OCI-LY7 (cell line): Measurements from ENCODE around the gene CPNE9. TPM values are rescaled to one million over a fixed set of nuclear protein-coding genes. Genes with fewer than 3 reads are reported as not detected.

Experiments used
- BruUV-seq: library from RNA; stranded (reverse); fragments of 400-500 nt; replicated peaks from 2 replicates; lab custom pipeline; 2021; lab: Mats Ljungman, UMichigan
- CTCF ChIA-PET: fragments of 300-600 bp; sonication (Branson Sonifier 250); formaldehyde crosslinking; loops from one replicate; lab custom pipeline; 2022; ENCODE audit warnings: antibody characterized with exemption; ENCODE audit not compliant: unreplicated experiment; lab: Charles Lee
- POLR2A ChIA-PET: fragments of 300-600 bp; sonication (Branson Sonifier 250); formaldehyde crosslinking; loops from one replicate; lab custom pipeline; 2022; ENCODE audit warnings: antibody characterized with exemption; lab: Charles Lee
- DNase-seq: peaks from one replicate; pipeline ENCODE4 v3.0.0-alpha.2; 2015; ENCODE audit warnings: low spot score
- H2AFZ ChIP-seq: fragments of 200-600 bp; sonication (generic), shearing (Covaris generic); 2 replicates; pipeline ENCODE4 v1.6.1; 2014; ENCODE audit warnings: mild to moderate bottlenecking, antibody characterized with exemption, low read length, moderate library complexity
- H3K27ac ChIP-seq: fragments of 200-600 bp; sonication (generic); 2 replicates; pipeline ENCODE4 v1.5.1; 2014; ENCODE audit warnings: mixed run types, low read depth, mild to moderate bottlenecking, moderate library complexity, low read length, inconsistent platforms; ENCODE audit not compliant: poor library complexity, severe bottlenecking
- H3K36me3 ChIP-seq: fragments of 200-600 bp; sonication (generic); 2 replicates; pipeline ENCODE4 v1.6.1; 2014; ENCODE audit warnings: mild to moderate bottlenecking, antibody characterized with exemption, low read length, moderate library complexity, mixed read lengths; ENCODE audit not compliant: insufficient read depth
- H3K4me1 ChIP-seq: fragments of 200-600 bp; sonication (generic); 2 replicates; pipeline ENCODE4 v1.5.1; 2014; ENCODE audit warnings: mild to moderate bottlenecking, low read length; ENCODE audit not compliant: insufficient read depth, poor library complexity, severe bottlenecking
- H3K4me2 ChIP-seq: fragments of 200-600 bp; sonication (generic); 2 replicates; pipeline ENCODE4 v1.6.1; 2014; ENCODE audit warnings: mild to moderate bottlenecking, low read length
- H3K4me3 ChIP-seq: fragments of 200-600 bp; sonication (generic); 2 replicates; pipeline ENCODE4 v1.5.1; 2014; ENCODE audit warnings: mild to moderate bottlenecking, low read depth, low read length; ENCODE audit not compliant: poor library complexity, severe bottlenecking
- H3K79me2 ChIP-seq: fragments of 200-600 bp; sonication (generic); 2 replicates; pipeline ENCODE4 v1.6.1; 2016; ENCODE audit warnings: low read depth, mild to moderate bottlenecking, low read length, moderate library complexity, mixed read lengths; ENCODE audit not compliant: insufficient read depth
- H3K9me2 ChIP-seq: fragments of 200-600 bp; sonication (generic); 2 replicates; pipeline ENCODE4 v1.6.1; 2016; ENCODE audit warnings: mild to moderate bottlenecking, low read length, mixed read lengths; ENCODE audit not compliant: insufficient read depth
- H3K9me3 ChIP-seq: fragments of 200-600 bp; sonication (generic); 2 replicates; pipeline ENCODE4 v1.6.1; 2014; ENCODE audit warnings: mild to moderate bottlenecking, mixed run types, low read length, mixed read lengths
- H4K20me1 ChIP-seq: fragments of 200-600 bp; sonication (generic); 2 replicates; pipeline ENCODE4 v1.6.1; 2014; ENCODE audit warnings: mild to moderate bottlenecking, antibody characterized with exemption, low read length, moderate library complexity, mixed read lengths; ENCODE audit not compliant: insufficient read depth
- CTCF ChIP-seq: fragments of 200-600 bp; sonication (generic); conservative IDR thresholded peaks from 2 replicates; pipeline ENCODE4 v1.5.1; 2014; ENCODE audit warnings: mild to moderate bottlenecking, antibody characterized with exemption, low read length, moderate library complexity, mixed read lengths
- EZH2phosphoT487 ChIP-seq: fragments of 200-600 bp; sonication (generic); IDR thresholded peaks from 2 replicates; pipeline ENCODE4 v1.6.1; 2018; ENCODE audit warnings: low read depth, borderline replicate concordance, mild to moderate bottlenecking, mixed run types, antibody characterized with exemption, low read length, moderate library complexity, mixed read lengths
- intact Hi-C: fragments of 100-400 bp; cut with micrococcal nuclease; formaldehyde crosslinking; loops from one replicate; pipeline ENCODE4 v1.10.0; 2022; ENCODE audit not compliant: unreplicated experiment
- total RNA-seq, 2 experiments: library from RNA; depleted of rRNA in 1 of 2; stranded (reverse); fragments of >200 nt in 1 of 2; shearing (Covaris generic) in 1 of 2; gene quantifications; 2 replicates each; pipeline ENCODE4 v1.2.3, GENCODE V29; 2014 to 2022

The CPNE9 gene
- total RNA-seq, 2 experiments from 2014 or later = not detected

GRCh38 chr3:9767418-9767817 lies 63.8 kb downstream of the CPNE9 start:
- Histone ChIP-seq H3K9me2 (no peaks in the 10 kb centered on the region), H2AFZ (no peak overlapping the region), H3K4me3 (no peak overlapping the region), H3K36me3 (peaks cover 3% of the 10 kb centered on the region; the same call in 1 of the 2 replicates), H4K20me1 (no peaks in the 10 kb centered on the region), H3K4me1 (peaks cover 7% of the 10 kb centered on the region), H3K79me2 (no peaks in the 10 kb centered on the region), H3K27ac (no peak overlapping the region), H3K9me3 (no peaks in the 10 kb centered on the region), H3K4me2 (no peak overlapping the region)
- intact Hi-C loops = no loop called here
- DNase-seq = no peak
- ChIA-PET POLR2A (interaction anchor here (1.4 kb wide), 1 partner anchor 16 kb away, joined by 4 read pairs; no protein-coding TSS in a partner anchor), CTCF (no interaction called here)
- TF ChIP-seq EZH2phosphoT487 (no peak), CTCF (no peak)
- BruUV-seq = no TSS peak

- no peak for DNase-seq
- ChIA-PET POLR2A (interaction anchor here (0.6 kb wide), 1 partner anchor 343 kb away, joined by 3 read pairs; no protein-coding TSS in a partner anchor), CTCF (no interaction called here)
- H4K20me1 ChIP-seq = no peaks in the 10 kb centered on the region
- H3K27ac ChIP-seq = no peak overlapping the region
- no peak overlapping the region for H3K4me2 ChIP-seq
- no peaks in the 10 kb centered on the region for H3K9me3 ChIP-seq
- intact Hi-C loops = no loop called here
- BruUV-seq = no TSS peak
- H3K36me3 ChIP-seq = peaks cover 3% of the 10 kb centered on the region; the same call in 1 of the 2 replicates
- H2AFZ ChIP-seq = no peak overlapping the region
- no peaks in the 10 kb centered on the region for H3K9me2 ChIP-seq
- TF ChIP-seq EZH2phosphoT487 (no peak), CTCF (no peak)
- H3K4me3 ChIP-seq = no peak overlapping the region
- no peaks in the 10 kb centered on the region for H3K79me2 ChIP-seq
- peaks cover 7% of the 10 kb centered on the region for H3K4me1 ChIP-seq
These were observed 64.6 kb downstream of the CPNE9 start for GRCh38 chr3:9768141-9768775.

GRCh38 chr3:9769012-9769411 lies 65.4 kb downstream of the CPNE9 start:
- no TSS peak for BruUV-seq
- H3K4me3 ChIP-seq = no peak overlapping the region
- ChIA-PET CTCF (no interaction called here), POLR2A (interaction anchor here (0.6 kb wide), 2 partner anchors 13 to 343 kb away, joined by 3 read pairs; no protein-coding TSS in a partner anchor)
- no peaks in the 10 kb centered on the region for H3K79me2 ChIP-seq
- H4K20me1 ChIP-seq = no peaks in the 10 kb centered on the region
- no peak overlapping the region for H3K27ac ChIP-seq
- intact Hi-C loops = no loop called here
- peaks cover 3% of the 10 kb centered on the region; the same call in 1 of the 2 replicates for H3K36me3 ChIP-seq
- H3K4me1 ChIP-seq = peaks cover 7% of the 10 kb centered on the region
- H3K4me2 ChIP-seq = no peak overlapping the region
- no peak for TF ChIP-seq EZH2phosphoT487
- DNase-seq = no peak
- no peaks in the 10 kb centered on the region for H3K9me2 ChIP-seq
- H3K9me3 ChIP-seq = no peaks in the 10 kb centered on the region
- H2AFZ ChIP-seq = no peak overlapping the region
